GM21825 (cell line): ENCODE measurements around the gene SPDYE2B.
"Not testable (repeated sequence)": the region's sequence is repeated elsewhere in the genome, so short reads cannot be mapped to it uniquely, and the experiment has no call there.

Source experiments
- ATAC-seq: cut with Tn5 transposase; IDR thresholded peaks from one replicate; pipeline ENCODE4 v1.9.1; 2021; ENCODE audit warnings: mild to moderate bottlenecking, moderate library complexity; ENCODE audit not compliant: unreplicated experiment

Gene SPDYE2B

GRCh38 chr7:102698962-102699750, 49.0 kb downstream of the SPDYE2B start:
- ATAC-seq, result not testable (repeated sequence)
